Lower leg skin (tissue), 3 donors: ENCODE results near the gene FILIP1.

Source experiments
- CTCF ChIP-seq, 3 donors: fragments of 450-650 bp; IDR thresholded peaks; one replicate each; pipeline ENCODE4 v1.5.1; 2016; ENCODE audit warnings: antibody characterized with exemption in 3 of 3, mild to moderate bottlenecking in 3 of 3, moderate library complexity in 2 of 3
- POLR2A ChIP-seq, 2 donors: fragments of 450-650 bp; IDR thresholded peaks; one replicate each; pipeline ENCODE4 v1.6.1; 2016 to 2017; ENCODE audit warnings: antibody characterized with exemption in 2 of 2, mild to moderate bottlenecking in 1 of 2, moderate library complexity in 1 of 2

- TF ChIP-seq CTCF (IDR thresholded peaks at IDR 0.05) (no peak), POLR2A (IDR thresholded peaks at IDR 0.05) (no peak)
Measured at GRCh38 chr6:75458895-75459294, 34.7 kb downstream of the FILIP1 start.
